HG03354 (cell line): ENCODE results near the gene MAP7.
"Not testable (repeated sequence)": the region's sequence is repeated elsewhere in the genome, so short reads cannot be mapped to it uniquely, and the experiment has no call there.

Source experiments
- ATAC-seq: cut with Tn5 transposase; IDR thresholded peaks from one replicate; pipeline ENCODE4 v1.9.1; 2021; ENCODE audit warnings: mild to moderate bottlenecking; ENCODE audit not compliant: unreplicated experiment, poor library complexity, severe bottlenecking

Gene MAP7

GRCh38 chr6:136550330-136551071, at the start of gene MAP7:
Gene MAP7 (minus strand): TSS chr6:136550422. CDS start chr6:136550408, 14 bp downstream.
- ATAC-seq: peak; percentile 79

GRCh38 chr6:136599329-136600011, 49.2 kb upstream of the MAP7 start:
- no peak for ATAC-seq

GRCh38 chr6:136598048-136598447, 47.8 kb upstream of the MAP7 start:
- no peak for ATAC-seq

GRCh38 chr6:136594671-136595070, 44.4 kb upstream of the MAP7 start:
- ATAC-seq: no peak

- ATAC-seq: peak; percentile 97
Observed at GRCh38 chr6:136593748-136594490, 43.7 kb upstream of the MAP7 start.

- ATAC-seq: no peak
Observed at GRCh38 chr6:136592930-136593673, 42.9 kb upstream of the MAP7 start.

- ATAC-seq: no peak
Observed at GRCh38 chr6:136591617-136592016, 41.4 kb upstream of the MAP7 start.

GRCh38 chr6:136590846-136591245, 40.6 kb upstream of the MAP7 start:
- not testable (repeated sequence) for ATAC-seq

GRCh38 chr6:136587527-136587926, 37.3 kb upstream of the MAP7 start:
- no peak for ATAC-seq

GRCh38 chr6:136586295-136586694, 36.1 kb upstream of the MAP7 start:
- ATAC-seq: no peak

- not testable (repeated sequence) for ATAC-seq
Observed at GRCh38 chr6:136585523-136585922, 35.3 kb upstream of the MAP7 start.

GRCh38 chr6:136584290-136584689, 34.1 kb upstream of the MAP7 start:
- not testable (repeated sequence) for ATAC-seq

GRCh38 chr6:136582711-136583471, 32.7 kb upstream of the MAP7 start:
- ATAC-seq: peak; percentile 68

GRCh38 chr6:136579800-136580199, 29.6 kb upstream of the MAP7 start:
- no peak for ATAC-seq

GRCh38 chr6:136576821-136577220, 26.6 kb upstream of the MAP7 start:
- ATAC-seq: no peak

- no peak for ATAC-seq
Observed at GRCh38 chr6:136571496-136571895, 21.3 kb upstream of the MAP7 start.

GRCh38 chr6:136571065-136571464, 20.8 kb upstream of the MAP7 start:
- no peak for ATAC-seq

- ATAC-seq: no peak
Observed at GRCh38 chr6:136568129-136568528, 17.9 kb upstream of the MAP7 start.

GRCh38 chr6:136567688-136568087, 17.5 kb upstream of the MAP7 start:
- no peak for ATAC-seq
